Measurements from ENCODE around the gene CLDN1. TPM values are rescaled to one million over a fixed set of nuclear protein-coding genes. Genes with fewer than 3 reads are reported as not detected.

CLDN1 gene
- total RNA-seq, 2 experiments from 2014 or later, result 0.08 to 0.10 TPM

Other genes starting within 250 kb of the CLDN1 start
- not detected for gene P3H2, start 201.5 kb downstream of the CLDN1 start, total RNA-seq
- not detected for gene CLDN16, start 65.7 kb upstream of the CLDN1 start, total RNA-seq
- not detected for gene TMEM207, start 127.5 kb upstream of the CLDN1 start, total RNA-seq
- 1 to 10 TPM; 7.3 to 8.2 TPM for gene IL1RAP, start 191.6 kb upstream of the CLDN1 start, total RNA-seq

Data from activated naive CD8-positive, alpha-beta T cell treated with anti-CD3 and anti-CD28 coated beads for 36 hours (primary cell).